Prostate gland (tissue), 2 donors: ENCODE measurements around the gene LDLRAD4. TPM values are rescaled to one million over a fixed set of nuclear protein-coding genes. Genes with fewer than 3 reads are reported as not detected.

Source experiments
- DNase-seq: peaks from one replicate; pipeline ENCODE4 v3.0.0-alpha.2; 2019; ENCODE audit warnings: low spot score
- H3K27ac ChIP-seq, 2 donors: fragments of 200-600 bp; sonication (generic); 2 replicates each; pipeline ENCODE4 v1.5.1; 2017 to 2019
- H3K27me3 ChIP-seq: fragments of 200-600 bp; sonication (generic); replicated peaks from 2 replicates; pipeline ENCODE4 v1.5.1; 2019; ENCODE audit not compliant: insufficient read depth
- H3K36me3 ChIP-seq, 2 donors: fragments of 200-600 bp; sonication (generic); 1 replicate in 1 of 2; 2 replicates in 1 of 2; pipeline versions ENCODE4 v1.5.1 to v1.8.1; 2017 to 2019
- H3K4me1 ChIP-seq: fragments of 200-600 bp; sonication (generic); replicated peaks from 2 replicates; pipeline ENCODE4 v1.5.1; 2019
- H3K4me3 ChIP-seq, 2 donors: fragments of 200-600 bp; sonication (generic); 2 replicates each; pipeline ENCODE4 v1.5.1; 2017 to 2019
- H3K9me3 ChIP-seq: fragments of 200-600 bp; sonication (generic); 2 replicates; pipeline ENCODE4 v1.5.1; 2017
- CTCF ChIP-seq, 4 experiments: fragments of 200-600 bp in 2 of 4; fragments of 450-650 bp in 2 of 4; sonication (generic) in 2 of 4; IDR thresholded peaks; 1 replicate in 3 of 4; 2 replicates in 1 of 4; pipeline ENCODE4 v1.5.1; 2016 to 2019; ENCODE audit warnings: antibody characterized with exemption in 4 of 4, mild to moderate bottlenecking in 2 of 4, moderate library complexity in 2 of 4
- POLR2A ChIP-seq: fragments of 450-650 bp; IDR thresholded peaks from one replicate; pipeline ENCODE4 v1.6.1; 2016; ENCODE audit warnings: antibody characterized with exemption, mild to moderate bottlenecking
- POLR2AphosphoS5 ChIP-seq: sonication (generic); formaldehyde crosslinking; IDR thresholded peaks from one replicate; pipeline ENCODE4 v1.6.1; 2017; ENCODE audit warnings: antibody characterized with exemption
- WGBS: methylation state at CpG from one replicate; pipeline ENCODE4 v1.1.5; 2018; 5-methylcytosine and 5-hydroxymethylcytosine counted together
- intact Hi-C: fragments of 100-400 bp; cut with DNase I; formaldehyde crosslinking; loops from one replicate; pipeline ENCODE4 v1.14.2; 2022
- total RNA-seq, 2 donors: library from RNA; depleted of rRNA; stranded (reverse); fragments of >200 nt; gene quantifications; one replicate each; pipeline ENCODE4 v1.1.0, GENCODE V29; 2016

LDLRAD4 gene
- total RNA-seq, 2 donors from 2014 or later = 59.9 to 107 TPM

DNA sequence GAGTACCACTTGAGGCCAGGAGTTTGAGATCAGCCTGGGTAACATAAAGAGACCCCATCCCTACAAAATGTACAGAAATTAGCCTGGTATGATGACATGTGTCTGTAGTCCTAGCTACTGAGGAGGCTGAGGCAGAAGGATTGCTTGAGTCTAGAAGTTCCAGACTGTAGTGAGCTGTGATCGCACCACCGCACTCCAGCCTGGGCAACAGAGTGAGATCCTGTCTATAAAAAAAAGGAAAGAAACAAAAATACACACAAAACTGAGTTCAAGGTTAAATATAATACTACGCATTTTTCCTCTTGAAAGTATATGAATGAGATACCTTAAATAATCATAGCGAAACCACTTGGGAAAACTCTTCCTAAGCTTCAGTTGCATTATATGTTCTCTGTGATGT is 94.0 kb downstream of the LDLRAD4 start:
- Histone ChIP-seq H3K36me3 (no peaks in the 10 kb centered on the region), H3K27me3 (no peaks in the 10 kb centered on the region), H3K27ac (no peak overlapping the region), H3K9me3 (no peaks in the 10 kb centered on the region), H3K4me1 (no peaks in the 10 kb centered on the region), H3K4me3 (no peak overlapping the region)
- intact Hi-C loops = no loop called here
- DNase-seq = no peak
- no peak for TF ChIP-seq POLR2AphosphoS5
- WGBS = 98% methylated on average over 4 of the region's 4 CpGs

- intact Hi-C loops = no loop called here
Observed at GRCh38 chr18:13313006-13313686, 94.6 kb downstream of the LDLRAD4 start.

GRCh38 chr18:13315000-13315399 is 96.4 kb downstream of the LDLRAD4 start:
- Histone ChIP-seq H3K36me3 (no peaks in the 10 kb centered on the region), H3K4me1 (no peaks in the 10 kb centered on the region), H3K9me3 (no peaks in the 10 kb centered on the region), H3K4me3 (no peak overlapping the region), H3K27me3 (no peaks in the 10 kb centered on the region), H3K27ac (no peak overlapping the region)
- 89% methylated on average over 2 of the region's 2 CpGs for WGBS
- no peak for DNase-seq
- TF ChIP-seq CTCF (IDR thresholded peaks at IDR 0.05) (no peak), POLR2A (no peak), POLR2AphosphoS5 (no peak)
- intact Hi-C loops = no loop called here

More at GRCh38 chr18:13313006-13313686, 94.6 kb downstream of the LDLRAD4 start:
- no peaks in the 10 kb centered on the region for H3K9me3 ChIP-seq
- H3K4me3 ChIP-seq = no peak overlapping the region
- 80% methylated on average over 19 of the region's 19 CpGs for WGBS
- no peaks in the 10 kb centered on the region for H3K36me3 ChIP-seq
- DNase-seq = no peak
- H3K27ac ChIP-seq = no peak overlapping the region
- H3K27me3 ChIP-seq = no peaks in the 10 kb centered on the region
- no peaks in the 10 kb centered on the region for H3K4me1 ChIP-seq
- no peak for TF ChIP-seq CTCF (IDR thresholded peaks at IDR 0.05)
- no peak for TF ChIP-seq POLR2A
- no peak for TF ChIP-seq POLR2AphosphoS5

DNA sequence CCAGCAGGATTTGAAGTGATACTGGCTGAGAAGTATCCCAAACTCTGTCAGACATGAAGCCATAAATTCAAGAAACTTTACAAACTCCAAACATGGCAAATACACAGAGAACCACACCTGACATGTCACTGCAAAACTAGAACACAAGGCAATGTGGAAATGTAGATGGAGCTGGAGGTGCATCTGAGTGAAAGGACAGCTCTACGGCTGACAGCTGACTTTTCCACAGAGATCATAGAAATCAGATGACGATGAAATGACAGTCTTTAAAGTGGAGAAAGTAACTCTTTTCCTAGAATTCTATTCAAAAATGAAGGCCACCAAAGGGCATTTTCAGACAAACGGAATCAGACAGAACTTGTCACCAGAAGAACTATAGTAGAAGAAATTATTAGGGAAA is 97.5 kb downstream of the LDLRAD4 start:
- H3K36me3 ChIP-seq = no peaks in the 10 kb centered on the region
- H3K27me3 ChIP-seq = no peaks in the 10 kb centered on the region
- intact Hi-C loops = no loop called here
- TF ChIP-seq CTCF (IDR thresholded peaks at IDR 0.05) (no peak), POLR2AphosphoS5 (no peak), POLR2A (no peak)
- H3K9me3 ChIP-seq = no peaks in the 10 kb centered on the region
- no peak overlapping the region for H3K4me3 ChIP-seq
- DNase-seq = no peak
- no peak overlapping the region for H3K27ac ChIP-seq
- H3K4me1 ChIP-seq = no peaks in the 10 kb centered on the region
- WGBS = 98% methylated on average over 3 of the region's 3 CpGs

- WGBS = 89% methylated on average over 9 of the region's 9 CpGs
- DNase-seq = no peak
- H3K4me1 ChIP-seq = no peaks in the 10 kb centered on the region
- intact Hi-C loops = loop anchor here (2.0 kb wide), 1 partner anchor 75 kb away; no protein-coding TSS in a partner anchor
- no peaks in the 10 kb centered on the region for H3K27me3 ChIP-seq
- H3K36me3 ChIP-seq = no peaks in the 10 kb centered on the region
- no peak overlapping the region for H3K27ac ChIP-seq
- H3K9me3 ChIP-seq = no peaks in the 10 kb centered on the region
- TF ChIP-seq POLR2A (no peak), POLR2AphosphoS5 (no peak), CTCF (IDR thresholded peaks at IDR 0.05) (no peak)
- no peak overlapping the region for H3K4me3 ChIP-seq
Observed at GRCh38 chr18:13317801-13318200, 99.2 kb downstream of the LDLRAD4 start.
